Dedifferentiated amniotic fluid mesenchymal stem cell (primary cell): ENCODE results near the gene MOK.
A peak's percentile ranks its signal among the peaks of the same experiment; 100 is the strongest.
"Not testable (repeated sequence)": the region's sequence is repeated elsewhere in the genome, so short reads cannot be mapped to it uniquely, and the experiment has no call there.

Source experiments
- DNase-seq: peaks from one replicate; pipeline ENCODE4 v3.0.0-alpha.2; 2016; ENCODE audit errors: extremely low spot score

Gene MOK, protein sequence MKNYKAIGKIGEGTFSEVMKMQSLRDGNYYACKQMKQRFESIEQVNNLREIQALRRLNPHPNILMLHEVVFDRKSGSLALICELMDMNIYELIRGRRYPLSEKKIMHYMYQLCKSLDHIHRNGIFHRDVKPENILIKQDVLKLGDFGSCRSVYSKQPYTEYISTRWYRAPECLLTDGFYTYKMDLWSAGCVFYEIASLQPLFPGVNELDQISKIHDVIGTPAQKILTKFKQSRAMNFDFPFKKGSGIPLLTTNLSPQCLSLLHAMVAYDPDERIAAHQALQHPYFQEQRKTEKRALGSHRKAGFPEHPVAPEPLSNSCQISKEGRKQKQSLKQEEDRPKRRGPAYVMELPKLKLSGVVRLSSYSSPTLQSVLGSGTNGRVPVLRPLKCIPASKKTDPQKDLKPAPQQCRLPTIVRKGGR

DNA sequence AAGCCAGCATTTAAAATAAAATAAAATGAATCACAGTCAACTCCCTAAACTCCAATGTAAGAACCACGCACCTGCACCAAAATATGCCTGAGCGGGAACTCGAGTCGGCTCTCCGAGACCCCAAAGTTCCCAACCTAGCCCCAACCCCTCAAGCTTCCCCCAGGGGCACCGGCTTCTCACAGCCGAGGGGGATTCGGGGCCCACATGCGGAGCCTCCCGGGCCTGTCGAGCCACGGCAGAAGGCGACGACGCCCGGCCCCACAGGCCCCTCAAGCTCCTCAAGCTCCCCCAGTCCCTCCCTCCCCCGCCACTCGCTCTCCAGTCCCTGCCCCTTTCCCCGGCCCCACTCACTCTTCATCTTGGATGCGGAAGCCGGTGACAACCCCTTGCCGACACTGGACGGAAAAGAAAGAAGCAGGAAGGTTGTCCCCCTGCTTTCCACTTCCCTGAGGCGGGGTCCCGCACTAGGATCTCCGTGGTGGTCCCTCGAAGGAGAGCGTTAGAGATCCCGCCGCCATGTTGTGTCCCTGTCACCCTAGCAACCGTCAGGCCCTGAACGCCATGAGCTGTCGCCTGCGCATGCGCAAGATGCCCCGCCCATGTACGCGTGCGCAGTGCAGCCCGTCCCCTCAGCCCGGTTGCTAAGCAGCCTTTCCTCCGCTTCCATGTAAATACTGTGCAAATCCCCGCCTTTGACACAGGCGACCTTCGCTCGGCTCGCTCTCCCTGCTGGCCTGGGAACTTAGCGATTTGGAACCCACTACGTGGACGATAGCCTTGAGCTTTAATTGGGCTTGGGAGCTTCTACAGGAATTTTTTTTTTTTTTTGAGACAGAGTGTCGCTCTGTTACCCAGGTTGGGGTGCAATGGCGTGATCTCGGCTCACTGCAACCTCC lies at the start of gene MOK:
Gene MOK (minus strand): TSS at position 554 of the 896 bp plus-strand sequence. CDS start 196 bp downstream, at position 358.
- peak; percentile 95 for DNase-seq

DNA sequence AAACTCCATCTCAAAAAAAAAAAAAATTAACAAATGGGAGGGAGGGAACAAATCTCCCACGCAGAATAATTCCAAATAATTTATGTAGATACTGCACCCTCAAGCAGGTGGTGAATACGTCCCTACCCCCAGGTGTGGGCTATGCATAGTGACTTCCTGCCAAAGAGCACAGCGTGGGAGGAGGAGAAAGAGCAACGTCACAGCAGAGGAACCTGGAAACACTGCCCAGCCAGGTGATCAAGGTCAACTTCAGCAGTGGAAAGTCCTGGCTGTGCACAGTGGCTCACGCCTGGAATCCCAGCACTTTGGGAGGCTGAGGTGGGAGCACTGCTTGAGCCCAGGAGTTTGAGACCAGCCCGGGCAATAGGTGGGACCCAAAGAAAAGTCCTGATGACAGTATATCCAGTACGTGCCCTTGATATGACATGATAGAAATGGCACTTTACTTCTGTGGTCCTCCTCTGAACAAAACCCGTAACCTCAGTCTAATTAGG lies 48.2 kb upstream of the MOK start:
- DNase-seq = no peak

DNA sequence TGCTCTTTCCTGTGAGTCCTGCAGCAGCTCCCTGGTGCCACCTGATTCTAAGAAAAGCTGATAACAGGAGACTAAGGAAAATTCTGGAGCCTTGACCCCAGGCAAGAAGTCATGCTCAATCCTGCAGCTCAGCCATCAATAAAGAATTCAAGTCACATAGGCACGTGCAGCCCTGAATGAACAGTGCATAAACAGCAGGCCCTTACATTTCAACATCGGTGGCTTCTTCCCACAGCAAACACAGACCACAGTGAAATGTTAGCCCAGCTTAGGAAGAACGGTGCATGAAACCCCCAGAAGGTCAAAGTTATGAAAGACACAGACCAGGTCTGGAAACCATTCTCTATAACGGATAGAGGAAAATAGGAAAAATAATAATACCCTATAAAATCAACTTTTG lies 47.2 kb upstream of the MOK start:
- no peak for DNase-seq

GRCh38 chr14:102351593-102351992 lies 46.6 kb upstream of the MOK start:
- DNase-seq = not testable (repeated sequence)

DNA sequence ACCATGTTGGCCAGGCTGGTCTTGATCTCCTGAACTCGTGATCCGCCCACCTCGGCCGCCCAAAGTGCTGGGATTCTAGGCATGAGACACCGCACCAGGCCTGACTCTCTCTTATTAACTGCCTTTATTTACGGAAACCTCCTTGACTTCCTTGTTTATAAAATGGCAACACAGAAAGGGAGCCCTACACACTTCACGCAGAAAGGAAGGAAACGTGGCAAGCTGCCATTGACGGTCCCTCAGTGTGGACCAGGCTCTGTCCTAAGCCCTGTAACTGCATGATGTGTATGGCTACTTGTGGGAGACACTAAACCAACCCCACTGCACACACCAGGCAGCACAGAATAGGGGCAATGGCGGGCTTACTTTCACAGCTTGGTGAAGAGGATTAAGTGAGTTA lies 46.1 kb upstream of the MOK start:
- DNase-seq = no peak

DNA sequence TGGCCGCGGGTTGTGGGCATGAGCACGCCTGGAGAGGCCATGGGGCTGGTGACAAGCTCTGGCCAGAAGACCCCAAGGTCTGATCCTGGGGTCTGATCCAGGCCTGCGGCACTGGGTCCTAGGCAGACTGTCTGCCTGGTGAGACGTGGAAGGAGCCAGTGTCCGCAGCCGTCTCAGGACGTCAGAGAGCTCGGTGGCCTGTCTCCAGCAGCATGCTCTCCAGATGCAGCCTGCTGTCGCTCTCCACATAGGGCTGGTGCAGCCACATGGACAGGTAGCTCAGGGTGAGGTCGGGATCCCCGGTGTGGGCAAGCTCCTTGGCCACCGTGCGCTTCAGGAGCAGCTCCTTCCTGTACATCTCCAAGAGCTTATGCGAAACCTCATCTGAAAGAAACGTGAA lies 43.4 kb upstream of the MOK start:
- no peak for DNase-seq

DNA sequence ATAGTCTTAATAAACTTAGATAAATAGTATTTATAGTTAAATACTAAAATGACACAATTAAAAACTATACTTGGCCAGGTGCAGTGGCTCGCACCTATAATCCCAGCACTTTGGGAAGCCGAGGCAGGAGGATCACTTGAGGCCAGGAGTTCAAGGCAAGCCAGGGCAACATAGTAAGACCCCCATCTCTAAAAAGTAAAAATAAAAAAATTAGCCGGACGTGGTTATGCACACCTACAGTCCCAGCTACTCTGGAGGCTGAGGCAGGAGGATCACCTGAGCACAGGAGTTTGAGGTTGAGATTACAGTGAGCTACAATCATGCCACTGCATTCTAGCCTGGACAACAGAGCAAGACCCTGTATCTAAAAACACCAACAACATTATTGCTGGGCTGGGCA lies 41.7 kb upstream of the MOK start:
- no peak for DNase-seq

- DNase-seq = no peak
These were observed 40.3 kb upstream of the MOK start for GRCh38 chr14:102345232-102345631.

DNA sequence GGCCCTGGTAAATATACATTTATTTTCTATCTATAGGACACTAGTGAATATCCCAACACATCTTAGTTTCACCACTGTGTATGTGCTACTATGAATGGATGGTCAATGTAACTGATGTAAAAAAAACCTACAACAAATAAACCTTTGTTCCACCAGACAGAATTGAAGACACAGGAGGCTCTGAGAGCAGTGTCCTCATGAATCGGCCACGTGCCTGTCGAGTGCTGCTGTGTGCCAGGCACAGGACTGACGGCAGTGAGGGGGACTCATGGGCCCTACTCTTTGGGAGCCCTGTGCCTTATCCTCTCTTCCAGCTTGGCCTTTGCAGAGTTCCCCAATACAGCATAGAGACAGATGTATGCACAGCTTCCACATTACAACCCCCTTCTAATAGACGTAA lies 39.5 kb upstream of the MOK start:
- DNase-seq = no peak

- no peak for DNase-seq
These were observed 39.1 kb upstream of the MOK start for GRCh38 chr14:102344084-102344483.

- no peak for DNase-seq
These were observed 37.3 kb upstream of the MOK start for GRCh38 chr14:102342238-102342637.

DNA sequence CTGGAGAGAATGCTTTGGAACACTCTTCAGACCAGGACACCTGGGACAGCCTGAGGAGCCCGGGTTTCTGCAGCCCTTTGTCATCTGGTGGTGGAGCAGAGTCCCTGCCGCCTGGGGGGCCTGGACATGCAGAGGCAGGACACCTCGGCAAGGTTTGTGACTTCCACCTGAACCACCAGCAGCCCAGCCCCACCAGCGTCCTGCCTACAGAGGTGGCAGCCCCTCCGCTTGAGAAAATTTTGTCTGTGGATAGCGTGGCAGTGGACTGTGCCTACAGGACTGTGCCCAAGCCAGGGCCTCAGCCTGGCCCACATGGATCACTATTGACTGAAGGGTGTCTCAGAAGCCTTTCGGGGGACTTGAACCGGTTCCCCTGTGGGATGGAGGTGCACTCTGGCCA lies 36.6 kb upstream of the MOK start:
- DNase-seq = no peak

- peak; percentile 9 for DNase-seq
These were observed 33.8 kb upstream of the MOK start for GRCh38 chr14:102338724-102339123.

DNA sequence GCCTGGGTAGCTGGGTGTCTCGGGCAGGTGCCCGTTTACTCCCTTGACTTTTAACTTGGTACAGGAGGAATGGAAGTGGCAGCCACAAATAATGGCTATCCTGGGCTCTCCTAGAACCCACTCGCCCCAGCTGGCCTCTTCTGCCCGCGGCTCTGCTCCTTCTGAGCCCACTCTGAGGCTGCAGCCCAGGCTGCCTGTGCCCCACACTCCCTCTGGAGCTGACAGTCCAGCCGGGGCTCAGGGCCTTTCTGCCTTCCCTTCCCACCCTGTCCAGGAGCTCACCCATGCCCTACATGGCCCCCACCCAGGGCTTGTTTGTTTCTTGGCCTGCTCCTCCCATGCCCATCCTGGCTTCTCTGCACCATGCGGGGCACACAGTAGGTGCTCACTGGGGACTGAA lies 30.2 kb upstream of the MOK start:
- DNase-seq = no peak

GRCh38 chr14:102333795-102334705 lies 29.1 kb upstream of the MOK start:
- peak; percentile 9 for DNase-seq

- peak; percentile 4 for DNase-seq
These were observed 28.4 kb upstream of the MOK start for GRCh38 chr14:102333390-102333789.

- DNase-seq = no peak
These were observed 25.8 kb upstream of the MOK start for GRCh38 chr14:102330806-102331205.

- DNase-seq = not testable (repeated sequence)
These were observed 24.4 kb upstream of the MOK start for GRCh38 chr14:102329381-102329780.

GRCh38 chr14:102326583-102326982 lies 21.6 kb upstream of the MOK start:
- no peak for DNase-seq

DNA sequence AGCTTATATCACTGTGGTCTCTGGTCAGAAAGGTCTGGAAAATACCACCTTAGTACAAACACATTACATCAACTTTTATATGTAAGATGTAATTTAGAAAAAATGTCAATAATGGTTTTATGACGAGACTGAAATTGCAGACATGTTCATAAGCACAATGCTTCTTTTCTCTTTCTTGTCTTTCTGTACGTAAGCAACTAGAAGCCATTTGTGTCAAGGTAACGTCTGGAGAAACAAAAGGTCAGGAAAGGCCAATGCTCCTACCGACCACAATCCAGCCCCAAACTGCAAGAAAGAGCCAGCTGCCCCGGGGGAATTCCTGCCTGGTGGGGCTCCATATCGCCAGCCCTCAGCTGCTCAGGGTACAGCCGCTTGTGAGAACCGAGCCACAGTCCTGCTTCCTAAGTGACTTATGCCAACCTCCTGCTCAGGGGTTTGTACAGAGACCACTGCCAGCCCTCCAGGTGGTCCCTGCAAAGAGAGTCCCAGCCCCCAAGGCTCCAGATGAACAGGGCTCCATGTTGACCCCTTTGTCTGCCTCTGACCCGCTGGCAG lies 20.9 kb upstream of the MOK start:
- no peak for DNase-seq

- DNase-seq = peak; percentile 91
These were observed 18.1 kb upstream of the MOK start for GRCh38 chr14:102323102-102323501.
